Pulmonary artery endothelial cell (primary cell): ENCODE results near the gene FNIP1. TPM values are rescaled to one million over a fixed set of nuclear protein-coding genes. Genes with fewer than 3 reads are reported as not detected.
"Not testable (repeated sequence)": the region's sequence is repeated elsewhere in the genome, so short reads cannot be mapped to it uniquely, and the experiment has no call there.

ENCODE experiments used
- DNase-seq: peaks from one replicate; pipeline ENCODE4 v3.0.0-alpha.2; 2011; ENCODE audit warnings: low read depth, low spot score
- total RNA-seq: library from RNA; depleted of rRNA; stranded (reverse); fragments of >200 nt; gene quantifications from 2 replicates; pipeline ENCODE4 v1.2.3, GENCODE V29; 2014

The FNIP1 gene
- total RNA-seq, 1 donor from 2014 or later = 27.0 TPM

- DNase-seq = no peak
These were observed 188.2 kb downstream of the FNIP1 start for GRCh38 chr5:131608597-131608996.

- no peak for DNase-seq
These were observed 188.8 kb downstream of the FNIP1 start for GRCh38 chr5:131607903-131608540.

GRCh38 chr5:131607418-131607817 is 189.4 kb downstream of the FNIP1 start:
- no peak for DNase-seq

GRCh38 chr5:131605086-131605485 is 191.7 kb downstream of the FNIP1 start:
- DNase-seq = no peak

GRCh38 chr5:131595088-131596033 is 201.5 kb downstream of the FNIP1 start:
- DNase-seq = no peak

- no peak for DNase-seq
These were observed 202.9 kb downstream of the FNIP1 start for GRCh38 chr5:131593921-131594320.

GRCh38 chr5:131593436-131593835 is 203.4 kb downstream of the FNIP1 start:
- DNase-seq = not testable (repeated sequence)

Other genes with a start within 250 kb of the FNIP1 start
- 21.4 and 23.8 TPM in 2 replicates for gene RAPGEF6, start 161.8 kb downstream of the FNIP1 start, total RNA-seq
- gene MEIKIN, start 148.6 kb upstream of the FNIP1 start, total RNA-seq = 0.07 TPM in 1 of 2 replicates, not detected in the other
- gene ACSL6, start 214.6 kb upstream of the FNIP1 start, total RNA-seq = not detected in 2 replicates